ENCODE data around the gene ACSL6.

The ACSL6 gene

GRCh38 chr5:132044207-132044606 is 32.7 kb upstream of the ACSL6 start:
- no peak for DNase-seq

- DNase-seq = no peak
Measured at GRCh38 chr5:132037353-132037752, 25.9 kb upstream of the ACSL6 start.

- DNase-seq = no peak
Measured at GRCh38 chr5:132033122-132033521, 21.7 kb upstream of the ACSL6 start.

- DNase-seq = no peak
Measured at GRCh38 chr5:132032196-132032595, 20.7 kb upstream of the ACSL6 start.

- DNase-seq = no peak
Measured at GRCh38 chr5:132030610-132031009, 19.2 kb upstream of the ACSL6 start.

GRCh38 chr5:132029609-132030330 is 18.3 kb upstream of the ACSL6 start:
- no peak for DNase-seq

- no peak for DNase-seq
Measured at GRCh38 chr5:132027027-132027426, 15.6 kb upstream of the ACSL6 start.

GRCh38 chr5:132026516-132027008 is 15.1 kb upstream of the ACSL6 start:
- DNase-seq = no peak

- DNase-seq = no peak
Measured at GRCh38 chr5:132025403-132025971, 14.0 kb upstream of the ACSL6 start.

- DNase-seq = no peak
Measured at GRCh38 chr5:132024789-132025402, 13.4 kb upstream of the ACSL6 start.

- no peak for DNase-seq
Measured at GRCh38 chr5:132024117-132024435, 12.6 kb upstream of the ACSL6 start.

- DNase-seq = no peak
Measured at GRCh38 chr5:132023258-132024116, 12.0 kb upstream of the ACSL6 start.

- DNase-seq = no peak
Measured at GRCh38 chr5:132022737-132023136, 11.3 kb upstream of the ACSL6 start.

GRCh38 chr5:132021654-132022053 is 10.2 kb upstream of the ACSL6 start:
- DNase-seq = no peak

- no peak for DNase-seq
Measured at GRCh38 chr5:132020568-132021339, 9.3 kb upstream of the ACSL6 start.

- no peak for DNase-seq
Measured at GRCh38 chr5:132019857-132020555, 8.5 kb upstream of the ACSL6 start.

GRCh38 chr5:132019337-132019736 is 7.9 kb upstream of the ACSL6 start:
- DNase-seq = no peak

GRCh38 chr5:132017738-132018625 is 6.5 kb upstream of the ACSL6 start:
- DNase-seq = no peak

- DNase-seq = no peak
Measured at GRCh38 chr5:132017316-132017715, 5.9 kb upstream of the ACSL6 start.

GRCh38 chr5:132016721-132017250 is 5.3 kb upstream of the ACSL6 start:
- no peak for DNase-seq

GRCh38 chr5:132013711-132014110 is 2.3 kb upstream of the ACSL6 start:
- no peak for DNase-seq
